Lower leg skin (tissue), 3 donors: ENCODE data around the gene HOXA7.

Source experiments
- CTCF ChIP-seq, 3 donors: fragments of 450-650 bp; IDR thresholded peaks; one replicate each; pipeline ENCODE4 v1.5.1; 2016; ENCODE audit warnings: antibody characterized with exemption in 3 of 3, mild to moderate bottlenecking in 3 of 3, moderate library complexity in 2 of 3
- POLR2A ChIP-seq, 2 donors: fragments of 450-650 bp; IDR thresholded peaks; one replicate each; pipeline ENCODE4 v1.6.1; 2016 to 2017; ENCODE audit warnings: antibody characterized with exemption in 2 of 2, mild to moderate bottlenecking in 1 of 2, moderate library complexity in 1 of 2

GRCh38 chr7:27141137-27141922 is 15.1 kb downstream of the HOXA7 start:
- TF ChIP-seq POLR2A (IDR thresholded peaks at IDR 0.05) (no peak), CTCF (IDR thresholded peaks at IDR 0.05) (no peak)
